ENCODE data around the gene SUN1.

DNA sequence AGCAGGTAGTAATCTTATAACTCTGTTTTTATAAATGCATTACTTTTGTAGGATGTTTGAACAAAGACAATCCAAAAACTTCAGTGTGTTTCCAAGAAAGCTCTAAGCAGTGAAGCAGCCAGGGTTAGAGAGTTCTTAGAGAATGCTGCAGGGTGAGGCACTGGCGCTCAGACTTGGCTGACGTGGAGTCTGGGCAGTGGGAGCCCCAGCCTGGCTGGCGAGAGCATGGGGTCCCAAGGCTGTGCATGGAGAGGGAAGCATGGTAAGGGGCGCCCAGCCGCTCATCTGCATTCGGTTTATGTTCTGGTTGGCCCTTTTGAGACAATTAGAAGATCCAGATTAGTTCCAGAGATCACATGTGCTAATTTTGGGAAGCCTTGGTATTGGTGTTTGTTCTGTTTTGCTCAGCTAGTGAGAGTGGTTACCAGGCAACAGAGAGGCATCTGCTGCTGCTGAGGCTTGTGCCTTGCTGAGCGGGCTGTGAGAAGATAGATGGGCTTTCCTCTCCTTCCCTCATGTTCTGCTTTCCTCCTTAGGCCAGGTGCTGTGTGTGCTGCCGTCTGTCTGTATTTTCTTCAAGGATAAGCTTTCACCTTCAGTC is 10.3 kb downstream of the SUN1 start:
- TF ChIP-seq, protein P1, sequence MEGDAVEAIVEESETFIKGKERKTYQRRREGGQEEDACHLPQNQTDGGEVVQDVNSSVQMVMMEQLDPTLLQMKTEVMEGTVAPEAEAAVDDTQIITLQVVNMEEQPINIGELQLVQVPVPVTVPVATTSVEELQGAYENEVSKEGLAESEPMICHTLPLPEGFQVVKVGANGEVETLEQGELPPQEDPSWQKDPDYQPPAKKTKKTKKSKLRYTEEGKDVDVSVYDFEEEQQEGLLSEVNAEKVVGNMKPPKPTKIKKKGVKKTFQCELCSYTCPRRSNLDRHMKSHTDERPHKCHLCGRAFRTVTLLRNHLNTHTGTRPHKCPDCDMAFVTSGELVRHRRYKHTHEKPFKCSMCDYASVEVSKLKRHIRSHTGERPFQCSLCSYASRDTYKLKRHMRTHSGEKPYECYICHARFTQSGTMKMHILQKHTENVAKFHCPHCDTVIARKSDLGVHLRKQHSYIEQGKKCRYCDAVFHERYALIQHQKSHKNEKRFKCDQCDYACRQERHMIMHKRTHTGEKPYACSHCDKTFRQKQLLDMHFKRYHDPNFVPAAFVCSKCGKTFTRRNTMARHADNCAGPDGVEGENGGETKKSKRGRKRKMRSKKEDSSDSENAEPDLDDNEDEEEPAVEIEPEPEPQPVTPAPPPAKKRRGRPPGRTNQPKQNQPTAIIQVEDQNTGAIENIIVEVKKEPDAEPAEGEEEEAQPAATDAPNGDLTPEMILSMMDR (IDR thresholded peaks at IDR 0.05), result no peak
- no peak for TF ChIP-seq POLR2AphosphoS5 (IDR thresholded peaks at IDR 0.05)

All from breast epithelium (tissue), 3 donors.